H1 (cell line): Measurements from ENCODE around the gene TRAPPC2. TPM values are rescaled to one million over a fixed set of nuclear protein-coding genes. Genes with fewer than 3 reads are reported as not detected.

ENCODE experiments used
- ATF2 ChIP-seq: IDR thresholded peaks from 2 replicates; pipeline ENCODE4 v1.6.1; 2012; ENCODE audit warnings: low read length, inconsistent platforms
- BRCA1 ChIP-seq: IDR thresholded peaks from 2 replicates; pipeline ENCODE4 v1.6.1; 2012; ENCODE audit warnings: low read depth, low read length, improper control_type of control experiment
- CBX8 ChIP-seq: fragments of 300-800, 300-1000 bp; sonication (generic); IDR thresholded peaks from 2 replicates; pipeline ENCODE4 v1.7.1; 2016; ENCODE audit warnings: low read depth, low read length, borderline replicate concordance
- FOSL1 ChIP-seq: IDR thresholded peaks from 2 replicates; pipeline ENCODE4 v1.6.1; 2011; ENCODE audit warnings: mild to moderate bottlenecking, low read depth, low read length, moderate library complexity; ENCODE audit not compliant: insufficient read depth
- JUN ChIP-seq: IDR thresholded peaks from 2 replicates; pipeline ENCODE4 v1.6.1; 2011; ENCODE audit warnings: low read depth, mild to moderate bottlenecking, improper control_type of control experiment, low read length
- MAFK ChIP-seq: IDR thresholded peaks from 2 replicates; pipeline ENCODE4 v1.6.1; 2012; ENCODE audit warnings: low read depth, mild to moderate bottlenecking, improper control_type of control experiment, low read length
- polyA plus RNA-seq, 7 experiments: library from polyadenylated mRNA; depleted of rRNA in 3 of 7; stranded (reverse) in 5 of 7; unstranded in 2 of 7; fragments of >200 nt in 5 of 7; fragments of 200-250 nt in 2 of 7; gene quantifications; 1 replicate in 5 of 7; 2 replicates in 1 of 7; 4 replicates in 1 of 7; pipeline versions ENCODE4 v1.2.1 to v1.2.3, GENCODE V29; 2011 to 2013; ENCODE audit warnings: missing spikeins in 2 of 7, mixed read lengths in 2 of 7
- total RNA-seq: library from RNA; stranded (reverse); fragmentation: NEBNext Ultra II Directional; extraction: Animal tissue kit (Norgen Biotek cat#: 25700); gene quantifications from 2 replicates; pipeline ENCODE4 v1.2.1, GENCODE V29; 2021

TRAPPC2 gene
- total and polyA plus RNA-seq, 2 of the 8 experiments (the other 6 are each of a cell fraction or from before 2014, with no cell fraction given) = 6.7 to 10.8 TPM

DNA sequence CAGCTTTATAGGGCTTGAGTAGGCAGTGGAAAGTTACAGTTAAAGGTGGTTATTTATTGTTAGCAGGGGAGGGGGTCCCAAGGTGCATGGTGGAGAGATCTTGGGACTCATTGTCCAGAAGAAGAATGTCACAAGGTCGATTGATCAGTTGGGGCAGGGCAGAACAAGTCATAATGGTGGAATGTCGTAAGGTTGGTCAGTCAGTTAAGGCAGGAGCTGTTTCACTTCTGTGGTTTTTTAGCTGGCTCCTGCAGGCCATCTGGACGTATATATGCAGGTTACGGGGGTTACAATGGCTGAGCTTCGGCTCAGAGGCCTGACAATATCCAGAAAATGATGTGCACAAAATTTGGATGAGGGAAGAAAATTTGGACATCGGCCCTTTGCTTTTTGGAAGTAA is 7.3 kb upstream of the TRAPPC2 start (continued):
- TF ChIP-seq ATF2 = no peak
- TF ChIP-seq FOSL1 = no peak
- no peak for TF ChIP-seq CBX8
- no peak for TF ChIP-seq MAFK
- TF ChIP-seq BRCA1 = no peak
- TF ChIP-seq JUN = no peak
